ENCODE measurements around the gene TNFSF11. TPM values are rescaled to one million over a fixed set of nuclear protein-coding genes. Genes with fewer than 3 reads are reported as not detected.

Gene TNFSF11
- polyA plus RNA-seq, 3 donors, result not detected

DNA sequence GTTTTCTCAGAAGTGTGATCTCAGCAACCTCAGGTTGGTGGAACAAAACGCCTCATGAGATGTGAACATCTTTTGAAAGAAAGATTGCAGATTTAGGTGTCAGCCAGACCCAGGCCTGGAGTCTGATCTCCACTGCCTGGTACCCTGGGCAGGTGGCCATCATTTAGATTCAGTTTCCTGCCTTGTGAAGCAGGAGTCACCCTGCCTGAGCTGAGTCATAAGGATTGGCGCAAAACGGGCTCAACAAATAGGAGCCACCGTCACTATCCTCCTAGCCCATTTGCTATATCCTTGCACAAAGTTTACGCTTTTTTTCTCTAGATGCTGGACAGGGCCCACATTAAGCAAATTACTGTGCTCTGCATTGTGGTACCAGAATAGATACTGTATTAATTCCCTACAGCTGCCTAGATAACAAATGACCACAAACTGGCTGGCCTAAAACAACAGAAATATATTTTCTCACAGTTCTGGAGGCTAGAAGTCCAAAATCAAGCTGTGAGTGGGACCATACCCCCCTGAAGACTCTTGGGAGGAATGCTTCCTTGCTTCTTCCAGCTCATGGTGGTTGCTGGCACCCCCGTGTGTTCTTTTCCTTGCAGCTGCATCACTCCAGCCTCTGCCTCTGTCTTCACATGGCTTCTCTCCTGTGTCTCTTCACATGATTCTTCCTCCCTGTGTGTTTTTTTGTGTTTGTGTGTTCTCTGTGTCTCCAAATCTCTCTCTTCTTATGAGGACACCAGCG, 38.2 kb downstream of the TNFSF11 start:
- Mint-ChIP-seq H3K4me1 (peaks cover 3% of the 10 kb centered on the region), H3K27me3 (ENCODE audit: low read depth in 3 of 3) (peaks cover 0 to 4% (median 1%) of the 10 kb centered on the region in 3 donors), H3K36me3 (no peaks in the 10 kb centered on the region), H3K27ac (no peak overlapping the region), H3K4me3 (no peak overlapping the region), H3K9me3 (peaks cover 0 to 7% (median 2%) of the 10 kb centered on the region in 7 donors)
- H3K79me2 ChIP-seq (ENCODE audit: insufficient read depth, low read length), result no peaks in the 10 kb centered on the region
- no peak overlapping the region for H3K9ac ChIP-seq (ENCODE audit: insufficient read depth, low read length, poor library complexity, severe bottlenecking)
- H3K9me3 ChIP-seq (replicated peaks in 1 of 2; ENCODE audit: control insufficient read depth in 1 of 2, insufficient read depth in 1 of 2, low read length in 2 of 2), result no peaks in the 10 kb centered on the region
- no peak overlapping the region for H3K27ac ChIP-seq (ENCODE audit: low read depth in 1 of 2, low read length in 2 of 2)
- DNase-seq, result no peak
- H2AFZ ChIP-seq (ENCODE audit: insufficient read depth, low read depth, low read length, poor library complexity, severe bottlenecking), result no peak overlapping the region
- no peaks in the 10 kb centered on the region for H3K4me1 ChIP-seq (ENCODE audit: control insufficient read depth in 1 of 2, insufficient read depth in 2 of 2, low read length in 2 of 2)
- H4K20me1 ChIP-seq (ENCODE audit: insufficient read depth, low read length), result no peaks in the 10 kb centered on the region
- H3K36me3 ChIP-seq (replicated peaks in 1 of 2; ENCODE audit: control insufficient read depth in 1 of 2, insufficient read depth in 2 of 2, low read length in 2 of 2), result no peaks in the 10 kb centered on the region
- intact Hi-C loops (cut with micrococcal nuclease), result no loop called here
- no peak overlapping the region for H3K4me3 ChIP-seq (replicated peaks in 1 of 3; ENCODE audit: low read depth in 2 of 3, low read length in 3 of 3)
- TF ChIP-seq, protein P1, sequence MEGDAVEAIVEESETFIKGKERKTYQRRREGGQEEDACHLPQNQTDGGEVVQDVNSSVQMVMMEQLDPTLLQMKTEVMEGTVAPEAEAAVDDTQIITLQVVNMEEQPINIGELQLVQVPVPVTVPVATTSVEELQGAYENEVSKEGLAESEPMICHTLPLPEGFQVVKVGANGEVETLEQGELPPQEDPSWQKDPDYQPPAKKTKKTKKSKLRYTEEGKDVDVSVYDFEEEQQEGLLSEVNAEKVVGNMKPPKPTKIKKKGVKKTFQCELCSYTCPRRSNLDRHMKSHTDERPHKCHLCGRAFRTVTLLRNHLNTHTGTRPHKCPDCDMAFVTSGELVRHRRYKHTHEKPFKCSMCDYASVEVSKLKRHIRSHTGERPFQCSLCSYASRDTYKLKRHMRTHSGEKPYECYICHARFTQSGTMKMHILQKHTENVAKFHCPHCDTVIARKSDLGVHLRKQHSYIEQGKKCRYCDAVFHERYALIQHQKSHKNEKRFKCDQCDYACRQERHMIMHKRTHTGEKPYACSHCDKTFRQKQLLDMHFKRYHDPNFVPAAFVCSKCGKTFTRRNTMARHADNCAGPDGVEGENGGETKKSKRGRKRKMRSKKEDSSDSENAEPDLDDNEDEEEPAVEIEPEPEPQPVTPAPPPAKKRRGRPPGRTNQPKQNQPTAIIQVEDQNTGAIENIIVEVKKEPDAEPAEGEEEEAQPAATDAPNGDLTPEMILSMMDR (IDR thresholded peaks at IDR 0.05), result no peak
- H3K4me2 ChIP-seq (replicated peaks; ENCODE audit: extremely low read depth, low read length, poor library complexity, severe bottlenecking), result no peak overlapping the region
- no peaks in the 10 kb centered on the region for H3K27me3 ChIP-seq (ENCODE audit: control insufficient read depth in 2 of 2, insufficient read depth in 2 of 2, low read length in 2 of 2)
- 85% methylated on average over 3 of the region's 7 CpGs for WGBS (ENCODE audit: insufficient coverage)

DNA sequence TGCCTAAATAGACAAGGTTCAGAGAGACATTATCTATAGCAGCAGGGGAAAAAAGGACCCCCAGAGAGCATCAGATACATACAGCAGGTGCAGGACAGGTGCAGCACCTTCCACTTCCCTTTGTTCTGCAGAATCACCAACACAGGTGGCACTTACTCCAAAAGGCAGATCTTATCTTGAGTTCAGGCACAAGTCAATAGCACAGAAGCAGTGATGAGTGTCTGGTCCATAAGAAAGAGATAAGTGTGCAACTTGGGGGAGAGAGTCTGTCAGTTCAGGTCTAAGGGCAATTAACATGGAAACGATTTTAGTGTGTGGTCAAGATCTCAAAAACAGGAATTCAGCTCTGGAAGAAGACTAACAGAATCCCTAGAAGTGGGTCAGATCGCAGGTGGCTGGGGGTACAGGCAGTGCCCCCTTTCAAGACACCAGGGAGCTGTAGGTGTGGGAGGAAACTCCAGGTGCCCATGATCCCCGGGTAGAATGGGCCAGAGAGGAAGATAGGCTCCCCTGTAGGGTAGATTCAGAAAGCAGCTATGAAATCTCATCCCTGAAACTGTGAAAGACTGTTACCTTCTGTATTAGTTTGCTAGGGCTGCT, 40.6 kb downstream of the TNFSF11 start:
- peaks cover 1 to 2% (median 1%) of the 10 kb centered on the region in 3 donors for H3K27me3 Mint-ChIP-seq (ENCODE audit: low read depth in 3 of 3)
- H3K27ac ChIP-seq (ENCODE audit: low read depth in 1 of 2, low read length in 2 of 2), result no peak overlapping the region
- no peaks in the 10 kb centered on the region for H3K36me3 ChIP-seq (replicated peaks in 1 of 2; ENCODE audit: control insufficient read depth in 1 of 2, insufficient read depth in 2 of 2, low read length in 2 of 2)
- H3K9me3 Mint-ChIP-seq, result peaks cover 0 to 7% (median 2%) of the 10 kb centered on the region in 7 donors
- no peak overlapping the region for H3K4me3 Mint-ChIP-seq
- DNase-seq, result no peak
- H3K4me1 Mint-ChIP-seq, result peaks cover 3% of the 10 kb centered on the region
- no peak overlapping the region for H3K4me3 ChIP-seq (replicated peaks in 1 of 3; ENCODE audit: low read depth in 2 of 3, low read length in 3 of 3)
- H3K9me3 ChIP-seq (replicated peaks in 1 of 2; ENCODE audit: control insufficient read depth in 1 of 2, insufficient read depth in 1 of 2, low read length in 2 of 2), result no peaks in the 10 kb centered on the region
- H4K20me1 ChIP-seq (ENCODE audit: insufficient read depth, low read length), result no peaks in the 10 kb centered on the region
- H3K27ac Mint-ChIP-seq, result no peak overlapping the region
- no peak overlapping the region for H2AFZ ChIP-seq (ENCODE audit: insufficient read depth, low read depth, low read length, poor library complexity, severe bottlenecking)
- intact Hi-C loops (cut with micrococcal nuclease), result no loop called here
- 87% methylated on average over 3 of the region's 3 CpGs for WGBS (ENCODE audit: insufficient coverage)
- no peaks in the 10 kb centered on the region for H3K4me1 ChIP-seq (ENCODE audit: control insufficient read depth in 1 of 2, insufficient read depth in 2 of 2, low read length in 2 of 2)
- H3K79me2 ChIP-seq (ENCODE audit: insufficient read depth, low read length), result no peaks in the 10 kb centered on the region
- H3K4me2 ChIP-seq (replicated peaks; ENCODE audit: extremely low read depth, low read length, poor library complexity, severe bottlenecking), result no peak overlapping the region
- TF ChIP-seq, protein P1 (IDR thresholded peaks at IDR 0.05), result no peak
- H3K27me3 ChIP-seq (ENCODE audit: control insufficient read depth in 2 of 2, insufficient read depth in 2 of 2, low read length in 2 of 2), result no peaks in the 10 kb centered on the region
- H3K9ac ChIP-seq (ENCODE audit: insufficient read depth, low read length, poor library complexity, severe bottlenecking), result no peak overlapping the region
- no peaks in the 10 kb centered on the region for H3K36me3 Mint-ChIP-seq
